Adrenal gland (tissue), 5 donors: ENCODE data around the gene VWA8.

ENCODE experiments used
- CTCF ChIP-seq, 6 experiments: fragments of 450-650 bp in 4 of 6; fragments of 200-600 bp in 2 of 6; sonication (generic) in 1 of 6; IDR thresholded peaks; 1 replicate in 5 of 6; 2 replicates in 1 of 6; pipeline versions ENCODE4 v1.5.1 to v1.8.0; 2016 to 2021; ENCODE audit warnings: antibody characterized with exemption in 6 of 6, mild to moderate bottlenecking in 2 of 6, moderate library complexity in 1 of 6
- POLR2A ChIP-seq, 2 donors: fragments of 450-650 bp; IDR thresholded peaks; one replicate each; pipeline ENCODE4 v1.6.1; 2017; ENCODE audit warnings: antibody characterized with exemption in 2 of 2, mild to moderate bottlenecking in 2 of 2, moderate library complexity in 1 of 2
- donor health status: DM: no; HTN: no; CAD: no.

- TF ChIP-seq POLR2A (IDR thresholded peaks at IDR 0.05) (no peak), CTCF (IDR thresholded peaks at IDR 0.05) (no peak)
Observed at GRCh38 chr13:41935501-41935900, 25.4 kb downstream of the VWA8 start.
